GM18873 (cell line): ENCODE results near the gene SYNCRIP.
"Not testable (repeated sequence)": the region's sequence is repeated elsewhere in the genome, so short reads cannot be mapped to it uniquely, and the experiment has no call there.

Experiments used
- ATAC-seq: cut with Tn5 transposase; IDR thresholded peaks from one replicate; pipeline ENCODE4 v1.9.1; 2021; ENCODE audit warnings: mild to moderate bottlenecking, moderate library complexity, moderate number of reproducible peaks; ENCODE audit not compliant: unreplicated experiment, low FRiP score

SYNCRIP gene

GRCh38 chr6:85602100-85602499 is 40.6 kb downstream of the SYNCRIP start:
- no peak for ATAC-seq

GRCh38 chr6:85600713-85601313 is 41.9 kb downstream of the SYNCRIP start:
- no peak for ATAC-seq

GRCh38 chr6:85594197-85594930 is 48.3 kb downstream of the SYNCRIP start:
- ATAC-seq, result peak; percentile 3

- peak; percentile 93 for ATAC-seq
Observed at GRCh38 chr6:85593438-85594196, 49.1 kb downstream of the SYNCRIP start, which contains the start of gene SNX14. Gene SNX14, minus strand, starts transcription at chr6:85593858. Its CDS starts 140 bp downstream, at chr6:85593718.

- no peak for ATAC-seq
Observed at GRCh38 chr6:85592033-85592432, 50.7 kb downstream of the SYNCRIP start.

- ATAC-seq, result no peak
Observed at GRCh38 chr6:85591207-85591606, 51.5 kb downstream of the SYNCRIP start.

- no peak for ATAC-seq
Observed at GRCh38 chr6:85585741-85586140, 56.9 kb downstream of the SYNCRIP start.

- ATAC-seq, result not testable (repeated sequence)
Observed at GRCh38 chr6:85582832-85583231, 59.9 kb downstream of the SYNCRIP start.

GRCh38 chr6:85581572-85581971 is 61.1 kb downstream of the SYNCRIP start:
- no peak for ATAC-seq

GRCh38 chr6:85580878-85581267 is 61.8 kb downstream of the SYNCRIP start:
- peak; percentile 59 for ATAC-seq

GRCh38 chr6:85580118-85580877 is 62.4 kb downstream of the SYNCRIP start:
- ATAC-seq, result no peak

- ATAC-seq, result no peak
Observed at GRCh38 chr6:85579581-85579980, 63.1 kb downstream of the SYNCRIP start.

GRCh38 chr6:85576476-85576875 is 66.2 kb downstream of the SYNCRIP start:
- no peak for ATAC-seq

GRCh38 chr6:85574932-85575598 is 67.6 kb downstream of the SYNCRIP start:
- ATAC-seq, result no peak

GRCh38 chr6:85569323-85569722 is 73.4 kb downstream of the SYNCRIP start:
- no peak for ATAC-seq

- no peak for ATAC-seq
Observed at GRCh38 chr6:85568411-85568810, 74.3 kb downstream of the SYNCRIP start.

GRCh38 chr6:85565736-85566135 is 77.0 kb downstream of the SYNCRIP start:
- no peak for ATAC-seq

GRCh38 chr6:85564223-85564622 is 78.5 kb downstream of the SYNCRIP start:
- not testable (repeated sequence) for ATAC-seq
